NCI-H2196 treated with DMSO at 0.1 percent for 48 hours (cell line): Measurements from ENCODE around the gene NOL4.
"Not testable (repeated sequence)": the region's sequence is repeated elsewhere in the genome, so short reads cannot be mapped to it uniquely, and the experiment has no call there.

Experiments used
- DNase-seq: peaks from one replicate; lab custom pipeline; 2025; ENCODE audit not compliant: unreplicated experiment; lab: John Stamatoyannopoulos, UW

Gene NOL4

GRCh38 chr18:34224423-34225217 is at the start of gene NOL4:
NOL4 (minus strand) TSS chr18:34224913; CDS start chr18:34223253, 1,660 bp downstream.
- peak; percentile 93 for DNase-seq

- not testable (repeated sequence) for DNase-seq
These were observed 41.3 kb upstream of the NOL4 start for GRCh38 chr18:34266029-34266428.

- no peak for DNase-seq
These were observed 37.4 kb upstream of the NOL4 start for GRCh38 chr18:34261865-34262780.

- no peak for DNase-seq
These were observed 33.5 kb upstream of the NOL4 start for GRCh38 chr18:34258176-34258575.

GRCh38 chr18:34251919-34252318 is 27.2 kb upstream of the NOL4 start:
- no peak for DNase-seq

GRCh38 chr18:34248727-34249126 is 24.0 kb upstream of the NOL4 start:
- DNase-seq, result no peak

- DNase-seq, result no peak
These were observed 18.0 kb upstream of the NOL4 start for GRCh38 chr18:34242739-34243138.

GRCh38 chr18:34233781-34234388 is 9.2 kb upstream of the NOL4 start:
- DNase-seq, result not testable (repeated sequence)

- no peak for DNase-seq
These were observed 473 bp upstream of the NOL4 start for GRCh38 chr18:34225218-34225553.

- no peak for DNase-seq
These were observed 755 bp downstream of the NOL4 start for GRCh38 chr18:34223893-34224422.

- no peak for DNase-seq
These were observed 1.4 kb downstream of the NOL4 start for GRCh38 chr18:34223164-34223892.

- peak; percentile 24 for DNase-seq
These were observed 2.2 kb downstream of the NOL4 start for GRCh38 chr18:34222307-34223163.

GRCh38 chr18:34221971-34222306 is 2.8 kb downstream of the NOL4 start:
- DNase-seq, result no peak

- DNase-seq, result no peak
These were observed 4.5 kb downstream of the NOL4 start for GRCh38 chr18:34220081-34220815.

GRCh38 chr18:34219651-34220050 is 5.1 kb downstream of the NOL4 start:
- peak; percentile 59 for DNase-seq

- DNase-seq, result no peak
These were observed 12.2 kb downstream of the NOL4 start for GRCh38 chr18:34212511-34212910.

GRCh38 chr18:34207344-34207851 is 17.3 kb downstream of the NOL4 start:
- no peak for DNase-seq

- no peak for DNase-seq
These were observed 20.8 kb downstream of the NOL4 start for GRCh38 chr18:34203866-34204265.

GRCh38 chr18:34196256-34196655 is 28.5 kb downstream of the NOL4 start:
- no peak for DNase-seq
